H7 (cell line): ENCODE measurements around the gene RBFOX1. TPM values are rescaled to one million over a fixed set of nuclear protein-coding genes. Genes with fewer than 3 reads are reported as not detected.

Experiments used
- DNase-seq: peaks from one replicate; pipeline ENCODE4 v3.0.0; 2012
- H3K27me3 ChIP-seq: 2 replicates; pipeline ENCODE4 v1.6.0; 2011; ENCODE audit warnings: mild to moderate bottlenecking, low read length; ENCODE audit not compliant: control insufficient read depth, insufficient read depth
- H3K36me3 ChIP-seq: replicated peaks from 2 replicates; pipeline ENCODE4 v1.5.1; 2011; ENCODE audit warnings: low read length; ENCODE audit not compliant: control insufficient read depth, insufficient read depth
- H3K4me3 ChIP-seq: 2 replicates; pipeline ENCODE4 v1.5.1; 2011; ENCODE audit warnings: low read depth, mild to moderate bottlenecking, control low read depth, low read length, moderate library complexity; ENCODE audit not compliant: insufficient read depth
- total RNA-seq: library from RNA; depleted of rRNA; stranded (reverse); fragments of >200 nt; shearing (Covaris generic); gene quantifications from 2 replicates; pipeline ENCODE4 v1.2.3, GENCODE V29; 2014

RBFOX1 gene
- total RNA-seq, 1 experiment from 2014 or later, result 0.14 TPM

DNA sequence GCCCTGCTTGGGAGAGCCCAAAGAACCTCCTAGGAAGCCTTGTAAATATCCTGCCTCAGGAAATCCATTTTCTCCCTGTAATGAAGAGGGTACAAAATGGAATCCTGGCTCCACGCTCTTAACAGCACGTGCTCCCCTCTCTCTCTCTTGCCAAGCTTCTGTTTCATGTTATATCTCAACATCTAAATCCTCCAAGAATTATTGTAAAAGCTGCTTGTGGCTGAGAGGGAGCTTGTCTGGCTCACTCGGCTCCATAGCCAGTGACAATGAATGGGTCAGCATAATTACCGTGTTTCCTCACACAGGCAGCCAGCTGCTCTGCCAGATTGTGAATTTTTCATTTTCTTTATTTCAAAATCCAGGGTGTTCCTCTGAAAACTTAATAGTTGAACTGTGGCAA is 317.8 kb downstream of the RBFOX1 start:
- no peak for DNase-seq
- no peaks in the 10 kb centered on the region for H3K36me3 ChIP-seq
- H3K4me3 ChIP-seq, result no peak overlapping the region
- H3K27me3 ChIP-seq, result no peaks in the 10 kb centered on the region

- Histone ChIP-seq H3K36me3 (no peaks in the 10 kb centered on the region), H3K27me3 (no peaks in the 10 kb centered on the region), H3K4me3 (no peak overlapping the region)
- peak; percentile 39 for DNase-seq
These were observed 319.3 kb downstream of the RBFOX1 start for GRCh38 chr16:7651803-7652570.

- no peaks in the 10 kb centered on the region for H3K36me3 ChIP-seq
These were observed 321.3 kb downstream of the RBFOX1 start for GRCh38 chr16:7653746-7654461.

GRCh38 chr16:7675628-7676027 is 343.0 kb downstream of the RBFOX1 start:
- no peaks in the 10 kb centered on the region for H3K36me3 ChIP-seq
- DNase-seq, result no peak
- H3K4me3 ChIP-seq, result no peak overlapping the region
- H3K27me3 ChIP-seq, result no peaks in the 10 kb centered on the region

More at GRCh38 chr16:7653746-7654461, 321.3 kb downstream of the RBFOX1 start:
- Histone ChIP-seq H3K4me3 (no peak overlapping the region), H3K27me3 (no peaks in the 10 kb centered on the region)
- peak; percentile 31 for DNase-seq

DNA sequence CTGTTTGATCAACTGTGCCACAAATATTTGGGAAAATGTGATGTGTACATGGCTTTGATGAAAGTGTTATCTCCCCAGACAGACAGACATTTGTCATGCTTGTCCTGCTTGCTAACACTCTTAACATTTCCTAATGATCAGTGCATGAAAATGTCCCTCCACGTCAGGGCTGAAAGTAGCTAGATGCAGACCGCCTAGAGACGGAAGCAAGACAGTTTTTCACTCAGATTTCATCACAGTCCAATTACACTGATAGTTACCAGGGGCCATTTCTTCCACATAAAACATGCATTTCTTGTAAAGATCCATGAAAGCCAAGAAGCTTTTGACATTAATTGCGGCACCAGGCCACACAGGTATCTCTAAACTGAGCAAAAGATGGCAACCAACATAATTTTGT is 347.7 kb downstream of the RBFOX1 start:
- H3K27me3 ChIP-seq, result no peaks in the 10 kb centered on the region
- H3K36me3 ChIP-seq, result no peaks in the 10 kb centered on the region
- DNase-seq, result no peak
- H3K4me3 ChIP-seq, result no peak overlapping the region

- Histone ChIP-seq H3K4me3 (no peak overlapping the region), H3K27me3 (no peaks in the 10 kb centered on the region), H3K36me3 (no peaks in the 10 kb centered on the region)
- no peak for DNase-seq
These were observed 356.2 kb downstream of the RBFOX1 start for GRCh38 chr16:7688811-7689210.

- no peaks in the 10 kb centered on the region for H3K36me3 ChIP-seq
- no peaks in the 10 kb centered on the region for H3K27me3 ChIP-seq
- DNase-seq, result no peak
- H3K4me3 ChIP-seq, result no peak overlapping the region
These were observed 356.6 kb downstream of the RBFOX1 start for GRCh38 chr16:7689234-7689633.

DNA sequence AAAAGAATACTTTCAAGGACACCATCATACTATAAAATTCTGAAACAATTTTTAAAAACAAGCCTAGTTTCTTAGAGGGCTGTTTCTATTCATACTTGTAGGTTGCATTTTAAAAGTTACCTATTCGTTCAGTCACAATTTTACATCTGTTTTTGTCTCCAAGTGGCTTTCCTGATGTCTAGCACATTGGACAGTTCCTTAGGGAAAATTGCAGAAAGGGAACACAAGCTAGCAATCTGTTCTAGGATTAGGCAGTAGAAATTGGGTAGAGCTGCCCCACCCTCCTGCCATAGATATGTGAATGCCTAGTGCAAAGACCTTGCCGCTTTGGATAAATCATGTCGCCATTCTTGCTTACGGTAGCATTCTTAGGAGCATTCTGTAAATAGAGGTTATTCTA is 358.9 kb downstream of the RBFOX1 start:
- H3K27me3 ChIP-seq, result no peaks in the 10 kb centered on the region
- H3K4me3 ChIP-seq, result no peak overlapping the region
- no peak for DNase-seq
- no peaks in the 10 kb centered on the region for H3K36me3 ChIP-seq

GRCh38 chr16:7703672-7704071 is 371.0 kb downstream of the RBFOX1 start:
- no peak for DNase-seq

DNA sequence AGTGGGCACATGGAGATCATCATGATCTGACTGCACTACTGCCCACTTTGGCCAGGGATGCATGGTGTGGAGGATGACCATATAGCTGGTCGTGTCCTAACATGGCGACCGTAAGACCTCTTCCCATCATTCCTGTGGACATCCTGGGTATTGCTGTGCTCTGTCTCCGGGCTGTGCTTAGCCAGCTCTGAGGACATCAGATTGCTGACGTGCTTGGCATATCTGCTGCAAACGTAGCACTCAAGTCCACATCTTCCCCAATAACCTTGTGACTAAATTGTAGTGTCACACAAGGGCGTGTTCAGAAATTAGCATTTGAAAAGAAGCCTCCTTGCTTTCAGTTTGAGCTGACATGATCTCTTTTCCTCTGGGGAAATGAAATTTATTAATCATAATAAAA is 373.2 kb downstream of the RBFOX1 start:
- Histone ChIP-seq H3K36me3 (no peaks in the 10 kb centered on the region), H3K4me3 (no peak overlapping the region), H3K27me3 (no peaks in the 10 kb centered on the region)
- no peak for DNase-seq

More at GRCh38 chr16:7703672-7704071, 371.0 kb downstream of the RBFOX1 start:
- H3K36me3 ChIP-seq, result no peaks in the 10 kb centered on the region
- no peaks in the 10 kb centered on the region for H3K27me3 ChIP-seq
- H3K4me3 ChIP-seq, result no peak overlapping the region

DNA sequence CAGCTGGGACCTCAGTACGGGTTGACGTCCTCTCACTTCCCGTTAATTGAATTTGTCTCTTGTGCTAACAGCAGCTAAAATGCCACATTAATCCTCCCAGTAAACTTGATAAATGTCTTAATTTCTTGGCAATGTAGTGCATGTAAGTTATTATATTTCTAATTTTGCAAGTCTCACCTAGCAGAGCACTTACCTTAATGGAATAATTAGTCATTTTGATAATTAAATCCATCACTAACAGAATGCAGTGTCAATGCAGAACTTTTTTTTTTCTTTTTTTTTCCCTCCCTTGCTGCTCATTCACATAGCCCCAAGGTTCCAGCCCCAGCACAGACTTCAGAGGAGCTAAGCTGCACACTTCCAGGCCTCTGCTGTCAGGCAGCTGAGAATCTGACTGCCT is 376.5 kb downstream of the RBFOX1 start:
- no peak for DNase-seq
- Histone ChIP-seq H3K4me3 (no peak overlapping the region), H3K27me3 (no peaks in the 10 kb centered on the region), H3K36me3 (no peaks in the 10 kb centered on the region)

DNA sequence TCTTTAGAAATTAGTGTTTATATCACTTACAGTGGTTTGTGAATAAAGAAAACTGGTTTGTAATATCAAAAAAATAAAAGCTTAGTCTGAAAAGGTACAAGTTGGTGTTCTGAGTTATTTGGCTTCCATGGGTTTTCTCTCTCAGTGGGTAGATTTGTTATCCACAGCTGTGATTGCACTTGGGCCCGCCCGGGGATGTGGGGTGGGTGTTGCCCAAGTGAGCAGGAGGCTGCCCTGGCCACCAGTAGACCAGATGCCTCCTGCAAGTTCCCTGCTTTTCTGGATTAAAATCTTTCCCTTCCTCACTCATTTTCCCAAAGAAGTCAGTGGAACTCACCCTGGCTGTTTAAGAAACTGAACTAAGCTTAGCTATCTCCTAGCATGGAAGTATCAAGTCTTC is 380.6 kb downstream of the RBFOX1 start:
- Histone ChIP-seq H3K27me3 (no peaks in the 10 kb centered on the region), H3K36me3 (no peaks in the 10 kb centered on the region), H3K4me3 (no peak overlapping the region)
- no peak for DNase-seq

DNA sequence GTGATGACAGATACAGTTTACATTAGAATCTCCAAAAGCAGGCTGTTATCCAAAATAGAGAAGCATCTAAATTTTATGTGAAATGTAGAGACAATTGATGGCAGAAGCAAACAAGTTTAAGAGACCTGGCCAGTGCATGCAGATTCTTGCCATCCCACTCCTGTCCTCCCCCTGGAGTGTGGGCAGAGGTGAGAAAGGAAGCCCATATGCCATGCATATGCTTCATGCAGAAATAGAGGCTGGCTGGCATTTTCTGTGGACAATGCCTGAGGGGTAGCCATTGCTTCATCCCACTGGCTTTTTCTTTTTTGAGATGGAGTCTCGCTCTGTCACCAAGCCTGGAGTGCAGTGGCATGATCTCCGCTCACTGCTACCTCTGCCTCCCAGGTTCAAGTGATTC is 382.1 kb downstream of the RBFOX1 start:
- DNase-seq, result no peak
- H3K27me3 ChIP-seq, result no peaks in the 10 kb centered on the region
- no peak overlapping the region for H3K4me3 ChIP-seq
- no peaks in the 10 kb centered on the region for H3K36me3 ChIP-seq

DNA sequence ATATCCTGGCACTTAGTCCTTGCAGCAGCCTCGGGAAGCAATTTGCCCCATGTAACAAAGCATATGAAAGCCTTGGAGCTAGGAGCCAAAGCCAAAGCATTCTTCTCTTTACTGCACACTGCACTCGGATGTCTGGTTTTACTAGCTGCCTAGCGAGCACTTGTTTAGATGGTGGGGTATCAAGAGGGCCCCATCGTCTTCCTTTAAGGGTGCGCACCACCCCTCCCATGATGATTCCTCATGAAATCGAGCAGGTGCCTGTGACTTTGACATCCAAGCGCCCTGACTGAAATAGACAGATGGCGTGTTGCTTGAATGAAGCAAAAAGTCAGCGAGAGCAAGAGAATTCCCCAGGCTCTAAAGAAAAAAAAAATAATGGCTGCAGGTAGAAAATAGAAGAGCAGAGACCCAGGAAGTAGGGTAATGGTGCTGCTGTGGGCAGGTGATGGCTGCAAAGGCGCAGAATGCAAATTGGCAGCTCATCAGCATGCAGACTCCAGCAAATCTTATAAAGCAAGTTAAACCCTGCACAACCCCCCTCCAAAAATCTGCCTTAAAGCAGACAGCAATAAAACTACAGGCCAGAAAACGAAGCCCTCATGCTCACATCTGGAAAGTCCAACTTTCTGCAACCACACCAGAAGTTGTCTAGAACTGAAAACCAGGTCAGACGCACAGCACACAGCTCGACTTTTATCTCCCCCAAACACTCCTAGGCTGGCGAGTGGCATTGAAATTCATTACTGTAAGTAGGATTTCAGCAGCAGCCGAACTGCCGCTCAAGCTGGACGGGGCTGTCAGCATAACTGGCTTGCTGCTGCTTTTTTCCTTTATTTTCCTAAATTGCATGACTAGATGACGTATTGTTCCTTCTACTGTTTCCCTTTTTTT is 384.3 kb downstream of the RBFOX1 start:
- no peak for DNase-seq
- H3K4me3 ChIP-seq, result no peak overlapping the region
- no peaks in the 10 kb centered on the region for H3K36me3 ChIP-seq
- no peaks in the 10 kb centered on the region for H3K27me3 ChIP-seq
